Stomach (tissue), 4 donors: ENCODE results near the gene KATNB1.

Experiments used
- CTCF ChIP-seq, 7 experiments: fragments of 450-650 bp in 4 of 7; fragments of 200-600 bp in 3 of 7; sonication (generic) in 3 of 7; IDR thresholded peaks; one replicate each; pipeline ENCODE4 v1.5.1; 2016 to 2019; ENCODE audit warnings: antibody characterized with exemption in 7 of 7, control low read depth in 2 of 7, mild to moderate bottlenecking in 1 of 7
- EP300 ChIP-seq: sonication (generic); formaldehyde crosslinking; IDR thresholded peaks from one replicate; pipeline ENCODE4 v1.6.1; 2017; ENCODE audit warnings: antibody characterized with exemption
- POLR2A ChIP-seq, 4 donors: fragments of 450-650 bp; IDR thresholded peaks; one replicate each; pipeline ENCODE4 v1.6.1; 2016; ENCODE audit warnings: antibody characterized with exemption in 4 of 4, control low read depth in 2 of 4, mild to moderate bottlenecking in 1 of 4, moderate library complexity in 1 of 4
- POLR2AphosphoS5 ChIP-seq, 3 donors: sonication (generic); formaldehyde crosslinking; IDR thresholded peaks; one replicate each; pipeline ENCODE4 v1.6.1; 2016; ENCODE audit warnings: antibody characterized with exemption in 3 of 3

GRCh38 chr16:57798953-57799599, 63.5 kb downstream of the KATNB1 start:
- TF ChIP-seq POLR2A (IDR thresholded peaks at IDR 0.05) (no peak), CTCF (IDR thresholded peaks at IDR 0.05) (no peak), POLR2AphosphoS5 (IDR thresholded peaks at IDR 0.05) (no peak), EP300 (no peak)
